GM12878 (cell line): ENCODE results near the gene C19orf38. TPM values are rescaled to one million over a fixed set of nuclear protein-coding genes. Genes with fewer than 3 reads are reported as not detected.

Source experiments
- ATAC-seq: fragments of 200-7000 bp; cut with Tn5 transposase; 3 replicates; pipeline ENCODE4 v1.9.1; 2020; ENCODE audit warnings: mild to moderate bottlenecking, moderate library complexity
- BruUV-seq: library from RNA; stranded (reverse); fragments of 400-500 nt; replicated peaks from 2 replicates; lab custom pipeline; 2021; lab: Mats Ljungman, UMichigan
- CTCF ChIA-PET: fragments of 300-600 bp; sonication (Branson Sonifier 250); formaldehyde crosslinking; extraction: SDS; loops from one replicate; lab custom pipeline; 2021; ENCODE audit warnings: inconsistent platforms; lab: Yijun Ruan, JAX
- POLR2A ChIA-PET: fragments of 350-600 bp; formaldehyde crosslinking; extraction: SDS; loops from one replicate; lab custom pipeline; 2021; ENCODE audit warnings: inconsistent platforms; lab: Charles Lee
- RAD21 ChIA-PET: fragments of 300-600 bp; sonication (Branson Sonifier 250); formaldehyde crosslinking; loops from one replicate; lab custom pipeline; 2023; ENCODE audit warnings: antibody characterized with exemption; ENCODE audit not compliant: unreplicated experiment; lab: Charles Lee
- SMC1A ChIA-PET: fragments of 300-600 bp; sonication (Branson Sonifier 250); formaldehyde crosslinking; loops from one replicate; lab custom pipeline; 2023; ENCODE audit not compliant: unreplicated experiment, uncharacterized antibody; lab: Charles Lee
- DNase-seq: peaks from one replicate; pipeline ENCODE4 v3.0.0-alpha.2; 2011; ENCODE audit warnings: low read depth, low spot score
- FAIRE-seq: peaks from 3 replicates; lab custom pipeline; 2011; peaks lifted over from hg19 to GRCh38; lab: Jason Lieb, UNC
- H2AFZ ChIP-seq: 2 replicates; pipeline ENCODE4 v1.6.0; 2011; ENCODE audit warnings: low read depth, low read length, control low read depth; ENCODE audit not compliant: control insufficient read depth
- H3K27ac ChIP-seq: 2 replicates; pipeline ENCODE4 v1.5.1; 2011; ENCODE audit warnings: control low read depth; ENCODE audit not compliant: control insufficient read depth, insufficient read depth
- H3K27me3 ChIP-seq, 2 experiments: replicated peaks in 1 of 2; 2 replicates each; pipeline versions ENCODE4 v1.6.0 to v1.6.1; 2011; ENCODE audit warnings: low read length in 1 of 2; ENCODE audit not compliant: control insufficient read depth in 2 of 2, insufficient read depth in 2 of 2
- H3K36me3 ChIP-seq, 2 experiments: 2 replicates each; pipeline ENCODE4 v1.5.1; 2011; ENCODE audit warnings: low read length in 1 of 2; ENCODE audit not compliant: control insufficient read depth in 2 of 2, insufficient read depth in 2 of 2
- H3K4me1 ChIP-seq: 2 replicates; pipeline ENCODE4 v1.6.1; 2011; ENCODE audit warnings: mild to moderate bottlenecking, low read length, moderate library complexity, mixed read lengths; ENCODE audit not compliant: control insufficient read depth, insufficient read depth
- H3K4me2 ChIP-seq: 2 replicates; pipeline ENCODE4 v1.6.0; 2011; ENCODE audit warnings: control low read depth; ENCODE audit not compliant: control insufficient read depth, insufficient read depth
- H3K4me3 ChIP-seq: fragments of 200-600 bp; sonication (generic); 2 replicates; pipeline ENCODE4 v1.5.1; 2016
- H3K79me2 ChIP-seq: 2 replicates; pipeline ENCODE4 v1.6.0; 2011; ENCODE audit warnings: low read length; ENCODE audit not compliant: control insufficient read depth, insufficient read depth
- H3K9ac ChIP-seq: 2 replicates; pipeline ENCODE4 v1.8.0; 2011; ENCODE audit warnings: low read length, control low read depth, mixed read lengths; ENCODE audit not compliant: control insufficient read depth, insufficient read depth
- H3K9me3 ChIP-seq: replicated peaks from 3 replicates; pipeline ENCODE4 v1.5.1; 2011; ENCODE audit warnings: mild to moderate bottlenecking, low read length; ENCODE audit not compliant: control insufficient read depth, insufficient read depth
- H4K20me1 ChIP-seq: 2 replicates; pipeline ENCODE4 v1.6.0; 2011; ENCODE audit not compliant: control insufficient read depth, insufficient read depth
- RUNX3 ChIP-seq: IDR thresholded peaks from 2 replicates; pipeline ENCODE4 v1.6.1; 2012; ENCODE audit warnings: low read length, inconsistent platforms
- SPI1 ChIP-seq: IDR thresholded peaks from 2 replicates; pipeline ENCODE4 v1.6.1; 2011; ENCODE audit warnings: low read depth, mild to moderate bottlenecking, low read length, moderate library complexity, borderline replicate concordance; ENCODE audit not compliant: insufficient read depth
- WGBS: methylation state at CpG from one replicate; pipeline ENCODE4 v1.1.6; 2016; ENCODE audit warnings: low lambda C conversion rate; ENCODE audit not compliant: insufficient replicate concordance, insufficient coverage; ENCODE audit errors: missing lambda C conversion rate; 5-methylcytosine and 5-hydroxymethylcytosine counted together
- in situ Hi-C: fragments of 300-500 bp; cut with MboI; formaldehyde crosslinking; loops from 9 replicates; pipeline ENCODE4 v1.14.3; 2018; ENCODE audit warnings: mixed read lengths
- intact Hi-C: fragments of 100-400 bp; cut with micrococcal nuclease; formaldehyde crosslinking; loops from one replicate; pipeline ENCODE4 v1.14.2; 2022; ENCODE audit not compliant: unreplicated experiment
- polyA plus RNA-seq, 11 experiments: library from polyadenylated mRNA; depleted of rRNA in 4 of 11; unstranded in 6 of 11; stranded (reverse) in 5 of 11; fragments of >200 nt; fragmentation: Nextera tagmentation in 4 of 11; fragmentation: Illumina TruSeq in 1 of 11; extraction: Ambion mirVana in 4 of 11; extraction: Trizol in 1 of 11; gene quantifications; 1 replicate in 1 of 11; 2 replicates in 10 of 11; pipeline versions ENCODE4 v1.2.1 to v1.2.3, GENCODE V29; 2011 to 2016; ENCODE audit warnings: inconsistent platforms in 2 of 11, missing spikeins in 2 of 11, low read depth in 1 of 11
- total RNA-seq, 4 experiments: library from RNA; depleted of rRNA in 3 of 4; stranded (reverse); fragments of >200 nt in 3 of 4; fragmentation: Illumina TruSeq in 1 of 4; extraction: Trizol in 1 of 4; gene quantifications; 2 replicates each; pipeline versions ENCODE4 v1.2.1 to v1.2.3, GENCODE V29; 2013 to 2021
- TF ChIP-seq, protein P1 (sequence below): fragments of 450-650 bp; IDR thresholded peaks from 2 replicates; pipeline ENCODE4 v1.6.1; 2016; ENCODE audit warnings: mild to moderate bottlenecking

Gene C19orf38
- total and polyA plus RNA-seq, 10 of the 15 experiments (the other 5 are each of a cell fraction or from before 2014, with no cell fraction given): 2.6 to 7.5 (median 5.0) TPM

DNA sequence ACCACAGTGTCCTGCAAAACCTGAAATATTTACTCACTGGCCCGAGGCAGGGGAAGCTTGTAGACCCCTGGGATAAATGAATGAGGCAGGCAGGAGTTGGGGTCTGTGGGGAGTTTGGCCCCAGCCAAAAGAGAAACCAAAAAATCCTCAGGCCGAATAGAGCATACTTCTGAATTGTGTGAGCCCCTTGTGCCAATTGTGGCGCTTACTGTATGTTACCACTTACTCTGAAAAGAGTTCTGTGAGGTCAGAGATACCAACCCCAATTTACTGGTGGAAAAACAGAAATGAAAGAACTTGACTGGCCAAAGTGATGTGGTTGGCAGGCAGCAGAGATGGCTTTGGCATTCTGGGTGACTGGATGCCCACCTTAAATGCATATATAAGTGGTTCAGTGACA is 30.0 kb downstream of the C19orf38 start:
- in situ Hi-C loops (no loop called here), intact Hi-C loops (loop anchor here (2.0 to 10.0 kb wide), 3 partner anchors 51 to 687 kb away; partner anchors contain the start of genes TIMM29 and YIPF2)
- POLR2A ChIA-PET: interaction anchor here (0.6 to 1.2 kb wide), 4 partner anchors 10 to 275 kb away, joined by 3 to 9 read pairs (median 4); partner anchors contain the start of gene DNM2
- H2AFZ ChIP-seq: no peak overlapping the region; the same call in 1 of the 2 replicates
- peak overlapping the region; percentile 97 for H3K27ac ChIP-seq
- peak overlapping the region; percentile 77 for H3K9ac ChIP-seq
- BruUV-seq: TSS peak; percentile 84
- peaks cover 57% of the 10 kb centered on the region for H3K4me1 ChIP-seq
- H3K36me3 ChIP-seq: peaks cover 7 to 16% of the 10 kb centered on the region in 2 experiments
- no peaks in the 10 kb centered on the region for H3K27me3 ChIP-seq
- TF ChIP-seq, protein P1, sequence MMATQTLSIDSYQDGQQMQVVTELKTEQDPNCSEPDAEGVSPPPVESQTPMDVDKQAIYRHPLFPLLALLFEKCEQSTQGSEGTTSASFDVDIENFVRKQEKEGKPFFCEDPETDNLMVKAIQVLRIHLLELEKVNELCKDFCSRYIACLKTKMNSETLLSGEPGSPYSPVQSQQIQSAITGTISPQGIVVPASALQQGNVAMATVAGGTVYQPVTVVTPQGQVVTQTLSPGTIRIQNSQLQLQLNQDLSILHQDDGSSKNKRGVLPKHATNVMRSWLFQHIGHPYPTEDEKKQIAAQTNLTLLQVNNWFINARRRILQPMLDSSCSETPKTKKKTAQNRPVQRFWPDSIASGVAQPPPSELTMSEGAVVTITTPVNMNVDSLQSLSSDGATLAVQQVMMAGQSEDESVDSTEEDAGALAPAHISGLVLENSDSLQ: 0 out of 2 replicates have a peak, but pooled peaks have one; percentile 14
- TF ChIP-seq SPI1 (no peak), RUNX3 (peak; percentile 33)
- DNase-seq (no peak), FAIRE-seq (no peak), ATAC-seq (peak; percentile 32)
- WGBS: 3% methylated on average over 3 of the region's 3 CpGs
- peak overlapping the region; percentile 60 for H3K4me3 ChIP-seq
- CTCF ChIA-PET: interaction anchor here (0.6 to 3.5 kb wide), 8 partner anchors 10 to 640 kb away, joined by 3 to 20 read pairs (median 4); partner anchors contain the start of gene DNM2
- SMC1A ChIA-PET: interaction anchor here (1.9 to 2.8 kb wide), 4 partner anchors 10 to 83 kb away, joined by 4 to 14 read pairs (median 11); no protein-coding TSS in a partner anchor
- no peaks in the 10 kb centered on the region; the same call in 1 of the 2 replicates for H4K20me1 ChIP-seq
- no peaks in the 10 kb centered on the region for H3K9me3 ChIP-seq
- RAD21 ChIA-PET: interaction anchor here (0.8 to 3.4 kb wide), 4 partner anchors 9 to 90 kb away, joined by 3 to 25 read pairs (median 4); no protein-coding TSS in a partner anchor
- H3K79me2 ChIP-seq: peaks cover 90% of the 10 kb centered on the region
- H3K4me2 ChIP-seq: peak overlapping the region; percentile 100
